Measurements from ENCODE around the gene FGF7.
A peak's percentile ranks its signal among the peaks of the same experiment; 100 is the strongest.

Gene FGF7

GRCh38 chr15:49418811-49419210 is 4.2 kb upstream of the FGF7 start:
- intact Hi-C loops (cut with DNase I; ENCODE audit: low total_unique reads) = no loop called here
- no peak for DNase-seq
- TF ChIP-seq, protein P1, sequence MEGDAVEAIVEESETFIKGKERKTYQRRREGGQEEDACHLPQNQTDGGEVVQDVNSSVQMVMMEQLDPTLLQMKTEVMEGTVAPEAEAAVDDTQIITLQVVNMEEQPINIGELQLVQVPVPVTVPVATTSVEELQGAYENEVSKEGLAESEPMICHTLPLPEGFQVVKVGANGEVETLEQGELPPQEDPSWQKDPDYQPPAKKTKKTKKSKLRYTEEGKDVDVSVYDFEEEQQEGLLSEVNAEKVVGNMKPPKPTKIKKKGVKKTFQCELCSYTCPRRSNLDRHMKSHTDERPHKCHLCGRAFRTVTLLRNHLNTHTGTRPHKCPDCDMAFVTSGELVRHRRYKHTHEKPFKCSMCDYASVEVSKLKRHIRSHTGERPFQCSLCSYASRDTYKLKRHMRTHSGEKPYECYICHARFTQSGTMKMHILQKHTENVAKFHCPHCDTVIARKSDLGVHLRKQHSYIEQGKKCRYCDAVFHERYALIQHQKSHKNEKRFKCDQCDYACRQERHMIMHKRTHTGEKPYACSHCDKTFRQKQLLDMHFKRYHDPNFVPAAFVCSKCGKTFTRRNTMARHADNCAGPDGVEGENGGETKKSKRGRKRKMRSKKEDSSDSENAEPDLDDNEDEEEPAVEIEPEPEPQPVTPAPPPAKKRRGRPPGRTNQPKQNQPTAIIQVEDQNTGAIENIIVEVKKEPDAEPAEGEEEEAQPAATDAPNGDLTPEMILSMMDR (IDR thresholded peaks at IDR 0.05) = no peak
- no peaks in the 10 kb centered on the region for H3K36me3 ChIP-seq
- H3K27me3 ChIP-seq = no peaks in the 10 kb centered on the region
- H3K9me3 ChIP-seq = no peaks in the 10 kb centered on the region
- no peak overlapping the region for H3K4me3 ChIP-seq
- no peak overlapping the region for H3K27ac ChIP-seq
- H3K4me1 ChIP-seq = peaks cover 0 to 6% (median 1%) of the 10 kb centered on the region in 4 donors

GRCh38 chr15:49421991-49422390 is 1.1 kb upstream of the FGF7 start:
- peak overlapping the region in 1 of 2 donors; percentile 13 for H3K27ac ChIP-seq
- intact Hi-C loops (cut with DNase I; ENCODE audit: low total_unique reads) = loop anchor here (2.0 to 10.0 kb wide), 2 partner anchors 187 to 557 kb away; no protein-coding TSS in a partner anchor
- TF ChIP-seq, protein P1 (IDR thresholded peaks at IDR 0.05) = peak; percentile 80 to 83

GRCh38 chr15:49423901-49424550 is 984 bp downstream of the FGF7 start:
- peak overlapping the region in 1 of 2 donors; percentile 8 for H3K27ac ChIP-seq
- DNase-seq = no peak
- H3K36me3 ChIP-seq = no peaks in the 10 kb centered on the region
- no peaks in the 10 kb centered on the region for H3K9me3 ChIP-seq
- peaks cover 0 to 6% (median 1%) of the 10 kb centered on the region in 4 donors for H3K4me1 ChIP-seq
- peak overlapping the region; percentile 22 to 26 for H3K4me3 ChIP-seq
- TF ChIP-seq, protein P1 (IDR thresholded peaks at IDR 0.05) = no peak
- H3K27me3 ChIP-seq = no peaks in the 10 kb centered on the region
- intact Hi-C loops (cut with DNase I; ENCODE audit: low total_unique reads) = loop anchor here (10.0 kb wide), 1 partner anchor 559 kb away; no protein-coding TSS in a partner anchor

More at GRCh38 chr15:49421991-49422390, 1.1 kb upstream of the FGF7 start:
- H3K4me3 ChIP-seq = peak overlapping the region; percentile 25 to 32
- no peaks in the 10 kb centered on the region for H3K9me3 ChIP-seq
- no peaks in the 10 kb centered on the region for H3K36me3 ChIP-seq
- H3K27me3 ChIP-seq = no peaks in the 10 kb centered on the region
- peaks cover 0 to 6% (median 1%) of the 10 kb centered on the region in 4 donors for H3K4me1 ChIP-seq
- peak; percentile 41 to 69 for DNase-seq

GRCh38 chr15:49424954-49425353 is 1.9 kb downstream of the FGF7 start:
- TF ChIP-seq, protein P1 (IDR thresholded peaks at IDR 0.05) = no peak
- Histone ChIP-seq H3K27me3 (no peaks in the 10 kb centered on the region), H3K27ac (no peak overlapping the region), H3K36me3 (no peaks in the 10 kb centered on the region), H3K4me3 (peak overlapping the region; percentile 22 to 26), H3K9me3 (no peaks in the 10 kb centered on the region), H3K4me1 (peaks cover 0 to 6% (median 1%) of the 10 kb centered on the region in 4 donors)
- DNase-seq = no peak
- intact Hi-C loops (cut with DNase I; ENCODE audit: low total_unique reads) = loop anchor here (10.0 kb wide), 1 partner anchor 560 kb away; no protein-coding TSS in a partner anchor

- H3K36me3 ChIP-seq = no peaks in the 10 kb centered on the region
- H3K4me3 ChIP-seq = peak overlapping the region in 1 of 2 donors; percentile 5
- no peaks in the 10 kb centered on the region for H3K27me3 ChIP-seq
- no peaks in the 10 kb centered on the region for H3K9me3 ChIP-seq
- no peak overlapping the region for H3K27ac ChIP-seq
- H3K4me1 ChIP-seq = peaks cover 0 to 6% (median under 1%) of the 10 kb centered on the region in 4 donors
- intact Hi-C loops (cut with DNase I; ENCODE audit: low total_unique reads) = loop anchor here (10.0 kb wide), 1 partner anchor 563 kb away; no protein-coding TSS in a partner anchor
- no peak for DNase-seq
- TF ChIP-seq, protein P1 (IDR thresholded peaks at IDR 0.05) = no peak
Measured at GRCh38 chr15:49427372-49427771, 4.3 kb downstream of the FGF7 start.
